GM12873 (cell line): ENCODE measurements around the gene NOTCH2.

ENCODE experiments used
- CTCF ChIP-seq: IDR thresholded peaks from 2 replicates; pipeline ENCODE4 v1.5.1; 2012; ENCODE audit warnings: low read depth, mild to moderate bottlenecking, moderate library complexity, low read length, control low read depth; ENCODE audit not compliant: insufficient read depth; ENCODE audit errors: missing control alignments

NOTCH2 gene

GRCh38 chr1:119910618-119911017 lies 158.8 kb downstream of the NOTCH2 start:
- no peak for TF ChIP-seq CTCF

- TF ChIP-seq CTCF, result no peak
These were observed 159.4 kb downstream of the NOTCH2 start for GRCh38 chr1:119909890-119910596.

GRCh38 chr1:119908661-119909060 lies 160.8 kb downstream of the NOTCH2 start:
- no peak for TF ChIP-seq CTCF

- TF ChIP-seq CTCF, result no peak
These were observed 162.4 kb downstream of the NOTCH2 start for GRCh38 chr1:119906927-119907652.

- no peak for TF ChIP-seq CTCF
These were observed 166.0 kb downstream of the NOTCH2 start for GRCh38 chr1:119903443-119903835.

GRCh38 chr1:119902775-119903442 lies 166.6 kb downstream of the NOTCH2 start:
- TF ChIP-seq CTCF, result no peak
